Neutrophil (primary cell): ENCODE data around the gene GRID2.

Source experiments
- H3K27ac ChIP-seq: fragments of 200-600 bp; sonication (generic); 2 replicates; pipeline ENCODE4 v1.5.1; 2016; ENCODE audit warnings: mild to moderate bottlenecking, moderate library complexity
- H3K27me3 ChIP-seq: fragments of 200-600 bp; sonication (generic); 2 replicates; pipeline ENCODE4 v1.6.0; 2016; ENCODE audit warnings: mild to moderate bottlenecking
- H3K36me3 ChIP-seq: fragments of 200-600 bp; sonication (generic); 2 replicates; pipeline ENCODE4 v1.5.1; 2017
- H3K4me1 ChIP-seq, 2 experiments: fragments of 200-600 bp in 1 of 2; sonication (generic) in 1 of 2; 1 replicate in 1 of 2; 2 replicates in 1 of 2; pipeline versions ENCODE4 v1.5.1 to v1.6.1; 2013 to 2016; ENCODE audit warnings: low read depth in 1 of 2, low read length in 1 of 2, mild to moderate bottlenecking in 1 of 2, moderate library complexity in 1 of 2; ENCODE audit not compliant: control insufficient read depth in 1 of 2, insufficient read depth in 1 of 2
- H3K4me3 ChIP-seq, 2 experiments: fragments of 200-600 bp in 1 of 2; sonication (generic) in 1 of 2; 1 replicate in 1 of 2; 2 replicates in 1 of 2; pipeline ENCODE4 v1.5.1; 2013 to 2016; ENCODE audit warnings: low read depth in 1 of 2, low read length in 1 of 2, mild to moderate bottlenecking in 1 of 2, moderate library complexity in 1 of 2
- H3K9me3 ChIP-seq: fragments of 200-600 bp; sonication (generic); 2 replicates; pipeline ENCODE4 v1.5.1; 2016
- CTCF ChIP-seq: fragments of 200-600 bp; sonication (generic); IDR thresholded peaks from 2 replicates; pipeline ENCODE4 v1.5.1; 2016; ENCODE audit warnings: antibody characterized with exemption

Gene GRID2

DNA sequence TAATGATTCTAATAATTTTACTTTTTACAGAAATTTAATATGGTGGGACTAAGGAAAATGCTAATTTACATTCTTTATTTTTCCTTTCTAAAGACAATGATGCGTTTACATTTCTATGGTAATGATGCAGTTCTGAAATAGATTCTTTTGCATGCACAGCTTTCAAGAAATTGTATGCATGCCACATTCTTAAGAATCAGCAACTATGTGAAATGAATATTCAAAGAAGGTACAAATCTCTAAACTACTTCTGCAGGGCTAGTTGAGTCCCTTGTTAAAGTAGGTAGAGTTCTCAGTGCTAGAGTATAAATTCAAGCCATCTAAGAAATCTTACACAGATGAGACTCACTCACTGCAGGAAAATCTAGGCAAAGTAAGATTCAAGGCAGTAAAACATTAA lies 24.5 kb upstream of the GRID2 start:
- Histone ChIP-seq H3K27me3 (no peaks in the 10 kb centered on the region), H3K4me3 (no peak overlapping the region), H3K27ac (no peak overlapping the region), H3K4me1 (no peaks in the 10 kb centered on the region), H3K9me3 (no peaks in the 10 kb centered on the region), H3K36me3 (no peaks in the 10 kb centered on the region)
- TF ChIP-seq CTCF: no peak

GRCh38 chr4:92299152-92299551 lies 4.6 kb upstream of the GRID2 start:
- H3K4me3 ChIP-seq: no peak overlapping the region
- H3K36me3 ChIP-seq: no peaks in the 10 kb centered on the region
- no peak for TF ChIP-seq CTCF
- H3K27me3 ChIP-seq: peaks cover 35% of the 10 kb centered on the region
- no peak overlapping the region for H3K27ac ChIP-seq
- H3K4me1 ChIP-seq: no peaks in the 10 kb centered on the region
- no peaks in the 10 kb centered on the region for H3K9me3 ChIP-seq

- no peak overlapping the region for H3K4me3 ChIP-seq
- no peaks in the 10 kb centered on the region for H3K9me3 ChIP-seq
- H3K36me3 ChIP-seq: no peaks in the 10 kb centered on the region
- no peak for TF ChIP-seq CTCF
- no peaks in the 10 kb centered on the region for H3K4me1 ChIP-seq
- H3K27ac ChIP-seq: no peak overlapping the region
- peaks cover 81% of the 10 kb centered on the region for H3K27me3 ChIP-seq
Measured at GRCh38 chr4:92304121-92304520, 355 bp downstream of the GRID2 start.

GRCh38 chr4:92304606-92305005 lies 840 bp downstream of the GRID2 start:
- Histone ChIP-seq H3K27me3 (peaks cover 81% of the 10 kb centered on the region), H3K9me3 (no peaks in the 10 kb centered on the region), H3K36me3 (no peaks in the 10 kb centered on the region), H3K27ac (no peak overlapping the region), H3K4me1 (no peaks in the 10 kb centered on the region), H3K4me3 (no peak overlapping the region)
- no peak for TF ChIP-seq CTCF

GRCh38 chr4:92305148-92305877 lies 1.5 kb downstream of the GRID2 start:
- no peak for TF ChIP-seq CTCF
- Histone ChIP-seq H3K4me1 (no peaks in the 10 kb centered on the region), H3K36me3 (no peaks in the 10 kb centered on the region), H3K4me3 (no peak overlapping the region), H3K9me3 (no peaks in the 10 kb centered on the region), H3K27me3 (peaks cover 81% of the 10 kb centered on the region), H3K27ac (no peak overlapping the region)
